DLD1 (cell line): ENCODE measurements around the gene DNAJC5G.
"Not testable (repeated sequence)": the region's sequence is repeated elsewhere in the genome, so short reads cannot be mapped to it uniquely, and the experiment has no call there.

ENCODE experiments used
- in situ Hi-C: cut with HindIII; loops from 2 replicates; pipeline ENCODE4 v1.10.0; 2017; ENCODE audit warnings: low sequenced_read_pairs

Gene DNAJC5G

DNA sequence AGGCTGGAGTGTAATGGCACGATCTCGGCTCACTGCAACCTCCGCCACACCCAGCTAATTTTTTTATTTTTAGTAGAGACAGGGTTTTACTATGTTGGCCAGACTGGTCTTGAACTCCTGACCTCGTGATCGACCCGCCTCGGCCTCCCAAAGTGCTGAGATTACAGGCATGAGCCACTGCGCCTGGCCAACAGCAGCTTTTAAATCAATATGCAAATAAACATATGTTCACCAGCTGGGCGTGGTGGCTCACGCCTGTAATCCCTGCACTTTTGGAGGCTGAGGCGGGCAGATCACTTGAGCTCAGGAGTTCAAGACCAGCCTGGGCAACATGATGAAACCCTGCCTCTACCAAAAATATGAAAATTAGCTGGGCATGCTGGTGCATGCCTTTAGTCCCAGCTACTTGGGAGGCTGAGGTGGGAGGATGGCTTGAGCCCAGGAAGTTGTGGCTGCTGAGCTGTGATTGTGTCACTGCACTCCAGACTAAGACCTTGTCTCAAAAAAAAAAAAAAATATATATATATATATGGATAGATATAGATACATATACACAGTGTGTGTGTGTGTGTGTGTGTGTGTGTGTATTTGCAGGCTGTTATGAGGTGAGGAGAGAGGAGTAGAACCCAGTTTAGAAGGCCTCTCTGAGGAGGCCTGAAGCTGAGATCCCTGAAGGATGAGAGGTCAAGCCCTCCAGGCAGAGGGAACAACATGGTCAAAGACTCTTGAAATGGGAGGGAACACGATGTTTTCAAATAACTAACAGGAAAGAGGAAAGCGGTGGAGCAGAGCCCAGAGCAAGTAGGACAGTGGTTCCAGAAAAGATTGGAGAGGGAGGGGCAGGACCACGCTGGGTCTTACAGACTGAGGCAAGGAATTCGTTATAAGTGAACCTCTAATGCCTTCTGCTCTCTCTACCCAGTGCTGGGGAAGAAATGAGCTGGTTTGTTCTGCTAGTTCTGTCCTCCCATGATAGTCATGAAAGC, 2.4 kb upstream of the DNAJC5G start:
- in situ Hi-C loops = not testable (repeated sequence)

DNA sequence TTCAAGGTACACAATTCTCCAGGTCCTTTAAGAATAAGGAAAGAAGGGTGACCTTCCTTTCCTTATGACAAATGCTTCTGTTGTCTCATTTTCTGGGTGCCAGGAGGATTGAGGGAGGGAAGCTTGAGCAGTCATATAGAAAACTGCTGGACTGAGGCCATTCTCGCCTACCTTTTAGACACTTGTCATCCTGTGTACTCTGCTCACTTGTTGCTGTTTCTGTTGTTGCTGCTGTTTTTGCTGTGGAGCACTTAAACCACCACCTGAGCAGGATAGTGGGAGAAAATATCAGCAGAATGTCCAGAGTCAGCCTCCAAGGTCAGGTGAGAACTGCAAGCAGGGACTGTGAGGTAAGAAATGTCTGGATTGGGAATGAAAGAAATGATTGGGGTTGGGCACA, 2.8 kb downstream of the DNAJC5G start:
- in situ Hi-C loops = no loop called here

DNA sequence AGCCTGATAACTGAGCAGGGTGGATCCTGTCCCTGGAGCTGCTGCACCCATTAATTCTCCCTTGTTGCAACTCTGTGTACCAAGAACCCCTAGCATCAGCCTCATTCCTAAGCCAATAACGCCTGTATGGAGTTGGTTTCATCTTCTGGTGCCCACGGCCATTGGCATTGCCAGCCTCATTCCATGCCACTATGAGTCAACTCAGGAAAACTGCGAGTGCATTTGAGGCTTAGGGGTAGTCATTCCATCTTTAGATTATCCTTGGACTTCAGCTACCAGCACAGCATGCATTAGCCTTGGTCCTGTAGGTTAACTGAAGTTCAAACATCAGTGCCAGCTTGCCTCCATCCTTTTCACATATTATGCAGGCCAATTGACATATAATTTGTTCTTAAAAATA, 5.6 kb downstream of the DNAJC5G start:
- in situ Hi-C loops = no loop called here

DNA sequence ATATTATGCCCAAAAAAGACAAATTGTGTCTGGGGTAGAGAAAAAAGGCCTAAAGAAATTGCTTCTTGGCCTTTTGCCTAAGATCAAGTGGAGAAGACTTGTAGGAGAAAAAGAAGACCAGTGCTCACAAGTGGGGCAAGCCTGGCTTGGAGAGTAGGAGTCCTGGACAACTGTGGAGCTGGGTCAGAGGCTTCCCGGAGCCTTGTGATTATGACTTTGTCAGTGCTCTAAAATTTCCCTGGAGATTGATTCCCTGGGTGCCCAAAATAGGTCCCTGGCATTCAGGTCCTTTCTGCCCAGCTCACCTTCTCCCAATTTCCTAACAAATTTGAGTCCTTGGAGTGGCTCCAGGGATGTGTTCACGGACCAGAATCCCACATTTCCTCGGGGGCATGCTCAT, 6.2 kb downstream of the DNAJC5G start:
- in situ Hi-C loops = no loop called here

DNA sequence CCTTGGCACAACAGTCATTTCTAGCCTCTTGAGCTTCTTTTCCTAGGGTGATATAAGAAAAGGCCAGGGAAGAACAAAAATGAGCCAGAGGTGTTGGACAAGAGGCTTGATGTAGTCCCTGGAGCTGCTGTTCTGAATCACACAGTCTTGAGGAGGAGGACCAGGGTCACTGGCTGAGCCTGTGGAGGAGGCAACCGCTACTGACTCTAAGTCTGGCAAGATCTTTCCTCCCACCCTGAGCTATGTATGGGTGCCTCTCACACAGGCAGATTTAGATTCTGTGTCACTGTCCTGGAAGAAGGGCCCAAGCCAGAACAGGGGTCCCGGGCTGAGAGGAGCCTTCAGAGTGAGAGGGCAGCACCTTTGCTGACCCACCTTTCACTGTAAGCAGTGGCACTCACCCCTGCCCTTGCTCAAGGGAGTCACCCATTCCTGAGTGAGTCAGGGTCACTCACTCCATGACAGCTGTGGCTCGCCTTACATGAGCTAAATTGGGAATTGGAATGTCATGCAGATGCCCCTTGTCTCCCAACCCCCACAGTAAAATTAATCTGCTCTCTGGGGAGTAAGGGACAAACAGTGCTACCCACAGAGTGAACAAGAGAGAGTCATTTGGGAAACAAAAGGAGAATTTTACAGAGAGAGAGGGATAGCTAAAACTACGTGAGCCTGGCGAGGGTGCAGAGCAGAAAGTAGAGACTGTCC, 6.8 kb downstream of the DNAJC5G start, which contains the start of gene TRIM54:
Gene TRIM54, plus strand, starts transcription at position 575 of the 705 bp plus-strand sequence. CDS start 303 bp downstream, outside the sequence.
- in situ Hi-C loops = no loop called here

DNA sequence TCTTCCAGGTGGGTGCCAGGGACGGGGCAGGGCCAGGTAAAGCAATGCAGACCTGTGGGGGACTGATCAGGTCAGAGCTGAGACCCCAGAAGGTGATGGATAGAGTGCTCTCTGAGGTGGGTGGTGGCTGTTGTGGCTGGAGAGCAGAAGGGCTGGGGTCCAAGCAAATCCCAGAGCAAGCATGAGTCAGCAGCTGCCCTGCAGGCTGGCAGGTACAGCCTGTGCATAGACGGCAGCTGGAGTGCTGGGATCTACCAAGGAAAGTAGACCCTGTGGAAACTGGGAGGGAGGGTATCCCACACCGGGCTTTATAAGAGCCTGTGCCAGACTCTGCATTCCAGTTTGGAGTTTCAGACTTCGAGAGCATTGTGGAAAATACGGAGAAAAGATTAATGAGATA, 7.7 kb downstream of the DNAJC5G start:
- in situ Hi-C loops = no loop called here

DNA sequence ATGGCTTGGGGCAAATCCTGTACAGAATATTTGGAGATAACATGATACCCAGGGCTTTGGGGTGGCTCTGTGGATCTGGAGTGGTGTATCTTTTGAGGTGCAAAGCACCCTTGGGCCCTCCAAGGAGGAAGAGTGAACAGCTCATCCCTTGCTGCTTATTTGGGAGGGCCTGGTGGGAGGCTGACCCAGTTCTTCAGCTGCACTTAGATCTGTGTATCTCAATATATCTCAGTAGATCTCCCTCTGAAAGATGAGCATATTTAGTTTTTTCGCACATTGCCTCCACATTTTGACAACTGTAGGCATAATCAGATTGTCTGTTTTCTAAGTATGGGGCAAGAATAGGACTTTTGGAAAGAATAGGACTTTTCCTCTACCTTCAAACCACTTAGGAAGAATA, 9.8 kb downstream of the DNAJC5G start:
- in situ Hi-C loops = no loop called here

DNA sequence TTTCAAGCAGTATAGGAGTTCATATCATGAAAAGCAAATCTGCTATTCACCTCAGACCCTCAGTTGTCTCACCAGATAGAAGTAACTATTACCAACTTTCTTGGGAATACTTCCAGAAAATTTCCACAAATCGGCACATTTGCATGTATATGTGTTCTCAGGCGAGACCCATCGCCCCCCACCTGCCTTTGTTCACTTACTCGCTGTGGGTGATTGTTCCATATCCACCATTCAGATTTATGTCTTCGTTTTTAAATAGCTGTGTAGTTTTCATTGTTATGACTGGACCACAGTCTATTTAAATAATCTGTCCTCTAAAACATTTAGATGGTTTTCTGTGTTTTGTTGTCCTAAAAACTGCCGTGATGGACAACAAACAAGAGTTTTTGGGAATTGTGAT, 10.2 kb downstream of the DNAJC5G start:
- in situ Hi-C loops = no loop called here

DNA sequence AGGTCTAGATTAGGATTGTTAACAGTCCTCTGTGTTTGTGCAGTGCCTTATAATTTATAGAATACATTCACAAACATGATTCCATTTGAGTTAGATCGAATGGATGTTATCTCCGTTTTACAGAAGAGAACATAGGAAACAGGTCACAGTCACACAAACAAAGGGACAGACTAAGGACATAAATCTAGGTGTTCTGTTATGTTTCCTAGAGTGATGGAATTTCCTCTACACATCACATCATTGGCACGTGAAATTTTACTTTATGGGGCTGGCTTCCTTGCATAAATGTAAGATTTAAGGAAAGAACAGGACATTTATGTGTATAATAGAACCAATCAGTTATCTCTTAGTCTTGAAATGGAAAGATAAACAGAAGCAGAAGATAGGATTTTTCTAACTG, 13.4 kb downstream of the DNAJC5G start:
- in situ Hi-C loops = no loop called here

DNA sequence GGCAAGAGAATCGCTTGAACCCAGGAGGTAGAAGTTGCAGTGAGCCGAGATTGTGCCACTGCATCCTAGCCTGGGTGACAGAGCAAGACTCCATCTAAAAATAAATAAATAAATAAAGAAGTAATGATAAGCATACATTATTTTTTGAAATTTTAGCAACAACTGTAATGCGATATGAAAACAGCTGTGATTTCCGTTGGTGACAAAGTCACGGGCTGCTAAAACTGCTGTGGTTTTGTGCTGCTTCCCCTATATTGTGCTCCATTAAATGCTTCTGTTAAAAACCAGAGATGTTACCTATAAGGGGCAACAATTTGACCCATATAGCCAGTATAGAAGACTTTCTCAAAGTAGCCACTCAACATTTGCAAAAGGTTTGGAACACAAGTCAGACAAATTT, 15.3 kb downstream of the DNAJC5G start:
- in situ Hi-C loops = no loop called here

DNA sequence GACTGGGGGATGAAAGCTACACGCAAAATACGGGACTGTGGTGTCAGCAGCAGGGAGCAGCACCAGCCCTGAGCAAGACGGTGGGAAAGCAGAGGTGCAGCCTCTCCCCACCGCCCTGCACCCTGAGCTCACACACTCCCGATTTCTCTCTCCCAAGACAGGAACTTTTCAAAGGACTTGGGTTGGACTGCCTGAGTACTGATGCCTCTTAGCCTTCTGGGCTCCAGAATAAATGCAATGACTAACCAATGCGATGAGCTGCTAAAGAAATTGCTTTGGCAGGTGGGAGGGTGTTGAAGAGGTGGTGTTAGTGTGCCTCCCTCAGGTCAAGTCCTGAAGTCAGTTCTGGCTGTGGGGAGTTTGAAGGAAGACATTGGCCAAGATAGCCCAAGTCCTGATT, 16.6 kb downstream of the DNAJC5G start:
- in situ Hi-C loops = no loop called here

DNA sequence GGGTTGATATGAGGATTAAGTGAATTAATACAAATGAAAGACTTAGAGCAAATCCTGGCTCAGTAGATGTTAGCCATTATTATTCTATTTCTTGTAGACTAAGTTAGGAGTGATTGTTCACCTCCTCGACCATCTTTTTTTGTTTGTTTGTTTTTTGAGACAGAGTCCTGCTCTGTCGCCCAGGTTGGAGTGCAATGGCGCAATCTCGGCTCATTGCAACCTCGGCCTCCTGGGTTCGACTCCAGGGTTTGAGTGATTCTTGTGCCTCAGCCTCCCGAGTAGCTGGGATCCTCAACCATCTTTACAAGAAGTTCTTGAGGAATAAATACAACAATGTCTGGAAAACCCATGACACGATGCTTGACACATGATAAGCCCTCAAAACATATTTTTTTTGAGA, 19.7 kb downstream of the DNAJC5G start:
- in situ Hi-C loops = no loop called here

DNA sequence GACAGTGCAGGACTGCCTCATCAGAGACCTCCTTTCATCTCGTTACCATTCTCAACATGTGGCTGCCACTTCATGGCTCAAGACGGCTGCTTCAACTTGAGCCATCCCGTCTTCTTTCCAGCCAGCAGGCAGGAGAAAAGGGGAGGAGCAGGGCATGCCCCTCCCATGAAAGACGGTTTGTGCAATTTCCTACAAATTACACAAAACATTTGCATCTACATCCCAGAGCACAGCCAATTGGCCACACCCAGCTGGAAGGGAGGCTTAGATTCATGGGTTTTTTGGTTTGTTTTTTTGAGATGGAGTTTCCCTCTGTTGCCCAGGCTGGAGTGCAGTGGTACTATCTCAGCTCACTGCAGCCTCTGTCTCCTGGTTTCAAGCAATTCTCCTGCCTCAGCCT, 21.2 kb downstream of the DNAJC5G start:
- in situ Hi-C loops = no loop called here

DNA sequence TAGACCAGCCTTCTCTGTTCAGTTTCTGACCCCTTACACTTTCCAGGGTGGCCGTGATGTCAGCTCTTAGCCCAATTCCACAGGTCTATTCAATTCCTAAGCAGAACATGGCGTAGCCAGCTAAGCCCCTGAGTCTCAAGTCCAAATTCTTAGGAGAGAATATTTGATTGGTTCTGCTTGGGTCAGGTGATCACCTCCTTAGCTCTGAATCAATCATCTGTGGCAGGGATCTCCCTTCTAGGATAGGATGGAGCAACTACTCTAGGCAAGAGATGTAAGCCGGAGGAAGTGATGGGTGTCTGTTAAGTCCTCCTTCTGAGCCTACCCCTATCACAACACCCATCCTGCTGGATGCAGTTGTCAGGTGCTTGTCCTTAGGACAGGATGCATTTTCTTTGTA, 22.0 kb downstream of the DNAJC5G start:
- in situ Hi-C loops = no loop called here

DNA sequence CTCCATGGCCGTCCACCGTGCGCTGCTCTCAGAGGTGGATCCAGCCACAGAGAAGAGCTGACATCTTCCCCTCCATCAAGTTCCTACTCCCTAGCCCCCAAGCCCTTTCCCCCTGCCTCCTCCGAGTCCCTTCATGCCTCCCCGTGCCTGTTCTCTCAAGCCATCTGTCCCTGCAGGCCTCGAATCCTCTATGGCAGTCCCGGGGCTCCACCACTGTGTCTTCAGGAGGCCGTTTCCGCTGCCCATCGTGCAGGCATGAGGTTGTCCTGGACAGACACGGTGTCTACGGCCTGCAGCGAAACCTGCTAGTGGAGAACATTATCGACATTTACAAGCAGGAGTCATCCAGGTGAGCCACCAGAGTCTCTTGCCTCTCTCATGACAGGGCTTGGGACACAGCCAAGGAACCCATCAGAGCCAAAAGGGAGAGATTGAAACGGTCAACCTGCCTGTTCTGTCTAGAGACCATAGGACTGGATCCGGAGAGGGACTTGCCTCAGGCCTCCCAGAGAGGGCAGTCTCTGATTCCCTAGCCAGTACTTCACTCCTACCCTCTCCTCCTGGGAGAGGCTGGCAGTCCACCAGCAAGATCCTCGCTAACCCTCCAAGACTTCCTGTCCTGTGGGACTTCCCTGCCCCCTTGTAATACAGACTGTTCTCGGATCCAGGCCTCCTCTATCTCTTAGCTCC, 23.3 kb downstream of the DNAJC5G start:
- in situ Hi-C loops = no loop called here

DNA sequence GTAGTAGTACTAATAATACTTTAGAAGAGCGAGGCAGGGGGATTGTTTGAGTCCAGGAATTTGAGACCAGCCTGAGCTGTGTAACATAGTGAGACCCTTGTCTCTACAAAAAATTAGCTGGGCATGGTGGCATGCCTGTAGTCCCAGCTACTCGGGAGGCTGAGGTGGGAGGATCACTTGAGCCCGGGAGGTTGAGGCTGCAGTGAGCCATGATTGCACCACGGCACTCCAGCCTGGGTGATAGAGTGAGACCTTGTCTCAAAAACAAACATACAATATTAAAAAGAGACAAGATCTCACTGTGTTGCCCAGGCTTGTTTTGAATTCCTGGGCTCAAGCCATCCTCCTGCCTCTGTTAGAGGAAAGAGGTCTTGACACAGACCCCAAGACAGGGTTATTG, 25.4 kb downstream of the DNAJC5G start:
- in situ Hi-C loops = not testable (repeated sequence)

DNA sequence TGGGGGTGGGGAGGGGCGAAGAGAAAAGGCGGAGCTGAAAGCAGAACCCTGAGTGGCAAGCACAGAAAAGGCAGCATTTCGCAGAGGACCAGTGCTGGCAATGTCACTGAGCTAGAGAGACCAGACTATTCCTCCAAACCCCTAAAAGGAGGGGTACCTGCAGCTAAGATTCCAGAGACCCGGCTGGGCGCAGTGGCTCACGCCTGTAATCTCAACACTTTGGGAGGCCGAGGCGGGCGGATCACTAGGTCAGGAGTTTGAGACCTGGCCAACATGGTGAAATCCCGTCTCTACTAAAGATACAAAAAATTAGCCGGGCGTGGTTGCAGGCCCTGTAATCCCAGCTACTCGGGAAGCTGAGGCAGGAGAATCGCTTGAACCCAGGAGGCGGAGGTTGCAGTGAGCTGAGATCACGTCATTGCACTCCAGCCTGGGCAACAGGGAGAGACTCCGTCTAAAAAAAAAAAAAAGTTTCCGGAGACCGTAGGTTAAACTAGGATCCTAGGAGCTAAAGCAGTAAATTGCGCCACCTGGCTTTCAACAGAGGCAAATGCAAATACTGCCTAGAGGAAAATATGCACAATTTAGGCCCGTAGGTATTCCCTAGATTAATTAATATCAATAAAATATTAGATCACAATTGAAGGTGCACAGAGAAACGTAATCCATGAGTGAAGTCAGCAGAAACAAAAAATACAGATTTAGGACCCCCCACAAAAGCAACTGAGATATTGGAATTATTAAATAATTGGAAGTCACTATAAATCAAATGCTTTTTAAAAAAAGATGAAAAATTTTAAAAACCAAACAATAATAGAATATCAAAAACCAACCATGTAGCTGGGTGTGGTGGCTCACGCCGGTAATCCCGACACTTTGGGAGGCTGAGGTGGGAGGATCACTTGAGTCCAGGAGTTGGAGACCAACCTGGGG, 28.1 kb downstream of the DNAJC5G start:
- in situ Hi-C loops = no loop called here

DNA sequence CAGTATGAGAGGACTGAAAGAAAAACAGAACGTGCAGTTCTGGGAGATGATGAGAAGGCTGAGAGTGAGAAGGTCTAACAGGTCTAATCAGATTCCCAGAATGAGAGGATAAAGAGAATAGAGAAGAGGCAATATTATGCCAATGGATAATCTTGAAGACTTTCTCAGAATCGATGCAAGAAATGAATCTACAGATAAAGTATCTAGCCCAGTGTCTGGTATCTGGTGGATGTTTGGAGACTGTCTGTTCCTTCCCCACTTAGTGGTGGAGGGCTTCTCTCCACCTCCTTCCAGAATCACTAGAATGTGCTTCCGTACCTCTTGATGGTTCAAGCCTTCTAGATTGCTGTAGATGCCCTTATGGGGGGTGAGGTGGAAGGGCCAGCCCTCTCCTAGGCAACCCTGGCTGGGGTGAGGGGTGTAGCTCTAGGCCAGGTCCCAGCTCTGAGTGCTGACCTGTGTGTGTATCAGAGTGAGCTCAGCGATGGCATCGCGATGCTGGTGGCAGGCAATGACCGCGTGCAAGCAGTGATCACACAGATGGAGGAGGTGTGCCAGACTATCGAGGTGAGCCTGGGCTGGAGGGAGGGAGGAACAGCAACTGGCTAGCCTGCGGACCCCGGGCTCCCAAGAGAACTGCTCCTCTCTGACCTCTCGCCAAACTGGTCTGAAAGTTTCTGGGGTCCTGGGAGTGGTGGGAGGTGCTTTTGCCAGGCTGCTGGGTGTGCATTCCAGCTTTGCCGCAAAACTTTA, 29.4 kb downstream of the DNAJC5G start:
- in situ Hi-C loops = no loop called here

DNA sequence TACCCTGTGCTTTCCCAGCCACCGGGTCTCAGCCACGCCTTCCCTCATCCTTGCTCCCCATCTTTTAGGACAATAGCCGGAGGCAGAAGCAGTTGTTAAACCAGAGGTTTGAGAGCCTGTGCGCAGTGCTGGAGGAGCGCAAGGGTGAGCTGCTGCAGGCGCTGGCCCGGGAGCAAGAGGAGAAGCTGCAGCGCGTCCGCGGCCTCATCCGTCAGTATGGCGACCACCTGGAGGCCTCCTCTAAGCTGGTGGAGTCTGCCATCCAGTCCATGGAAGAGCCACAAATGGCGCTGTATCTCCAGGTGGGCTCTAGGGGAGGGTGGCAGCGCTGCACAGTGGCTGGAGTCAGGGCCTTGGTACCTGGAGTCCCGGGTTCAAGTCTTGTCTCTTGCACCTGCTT, 30.3 kb downstream of the DNAJC5G start:
- in situ Hi-C loops = no loop called here

DNA sequence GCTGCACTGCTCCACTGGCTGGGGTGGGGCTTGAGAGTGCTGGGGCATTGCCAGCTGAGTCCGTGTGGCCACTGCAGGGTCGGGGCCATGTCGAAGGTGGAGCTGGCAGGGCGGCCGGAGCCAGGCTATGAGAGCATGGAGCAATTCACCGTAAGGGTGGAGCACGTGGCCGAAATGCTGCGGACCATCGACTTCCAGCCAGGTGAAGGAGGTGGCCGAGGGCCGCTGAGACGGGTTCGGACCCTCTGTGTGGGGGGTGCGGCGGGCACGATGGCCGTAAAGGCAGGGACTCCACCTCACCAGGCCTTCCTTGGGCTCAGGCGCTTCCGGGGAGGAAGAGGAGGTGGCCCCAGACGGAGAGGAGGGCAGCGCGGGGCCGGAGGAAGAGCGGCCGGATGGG, 30.9 kb downstream of the DNAJC5G start:
- in situ Hi-C loops = no loop called here
